Measurements from ENCODE around the gene LRMDA. TPM values are rescaled to one million over a fixed set of nuclear protein-coding genes. Genes with fewer than 3 reads are reported as not detected.

The LRMDA gene
- total RNA-seq, 2 experiments from 2014 or later = not detected

DNA sequence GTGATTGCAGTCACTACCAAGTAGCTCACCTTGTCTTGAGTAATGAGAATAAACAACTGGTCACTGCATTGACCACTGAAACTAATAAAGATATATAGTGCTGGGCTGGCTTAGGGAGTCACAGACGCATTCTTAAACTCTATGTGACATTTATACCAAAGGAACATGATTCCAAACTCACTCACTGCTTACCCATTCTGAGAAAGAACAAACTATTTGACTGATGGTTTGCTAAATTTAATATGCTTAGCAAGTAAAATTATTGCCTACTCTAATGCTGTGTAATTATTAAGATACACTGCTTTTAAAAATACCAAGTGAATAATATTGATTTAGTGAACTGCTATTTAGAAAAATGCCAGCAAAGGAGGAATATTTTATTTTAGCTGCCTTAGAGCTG lies 191.1 kb downstream of the LRMDA start:
- POLR2A ChIA-PET = no interaction called here

DNA sequence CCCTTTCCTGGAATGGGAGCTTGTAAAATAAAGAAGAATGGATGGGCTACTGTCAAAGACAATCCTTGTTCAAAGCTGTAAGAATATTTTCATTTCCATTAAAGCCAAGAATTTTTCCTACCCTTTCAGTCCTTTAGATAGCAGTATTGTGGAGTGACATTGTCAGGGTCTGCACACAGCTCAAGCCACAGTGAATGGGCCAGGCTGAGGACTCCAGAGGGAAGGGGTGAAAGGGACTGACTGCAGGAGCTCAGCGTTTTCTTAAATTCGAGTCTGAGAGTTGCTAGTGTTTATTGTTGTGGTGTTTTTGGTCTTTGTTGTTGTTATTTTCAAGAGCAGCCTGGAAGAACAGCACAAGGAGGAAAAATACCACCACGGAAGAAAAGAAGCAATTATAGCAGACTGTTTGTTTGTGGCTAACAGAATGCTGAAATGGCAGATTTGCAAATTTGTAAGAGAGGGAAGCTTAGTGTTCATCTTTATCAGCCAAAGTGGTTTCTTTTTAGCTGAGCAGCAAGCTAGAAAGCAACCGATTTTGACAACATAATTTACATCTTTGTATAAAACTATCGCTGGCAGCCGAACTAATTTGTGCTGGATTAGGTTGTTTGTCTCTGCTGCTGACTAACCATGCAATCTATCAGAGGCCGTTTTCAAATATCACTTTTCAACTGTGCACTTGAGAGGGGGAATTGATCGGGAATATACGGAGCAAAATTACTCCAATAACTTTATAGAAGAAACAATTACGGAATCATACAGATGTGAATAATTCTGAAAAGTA lies 192.1 kb downstream of the LRMDA start:
- CTCF ChIA-PET = no interaction called here
- POLR2A ChIA-PET = no interaction called here

More for the DNA sequence above, 191.1 kb downstream of the LRMDA start:
- CTCF ChIA-PET = no interaction called here

DNA sequence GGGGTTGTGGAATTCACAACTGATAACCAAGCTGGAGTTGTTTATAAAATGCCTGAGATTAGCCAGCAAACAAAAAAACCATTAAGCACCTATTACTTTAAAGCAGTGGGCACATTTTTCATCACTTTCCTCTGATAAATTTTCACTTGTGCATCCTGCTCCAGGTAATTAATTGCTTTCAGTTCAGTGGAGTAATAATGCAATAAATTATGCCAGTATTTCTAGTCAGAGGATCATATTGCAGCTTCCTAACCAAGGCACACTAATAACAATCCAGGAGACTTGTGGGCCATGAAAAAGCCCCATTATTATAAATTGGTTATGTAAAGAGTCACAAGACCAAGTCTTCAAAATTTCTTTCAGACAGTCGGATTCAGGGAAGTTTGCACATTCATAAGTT lies 193.2 kb downstream of the LRMDA start:
- ChIA-PET POLR2A (no interaction called here), CTCF (no interaction called here)

DNA sequence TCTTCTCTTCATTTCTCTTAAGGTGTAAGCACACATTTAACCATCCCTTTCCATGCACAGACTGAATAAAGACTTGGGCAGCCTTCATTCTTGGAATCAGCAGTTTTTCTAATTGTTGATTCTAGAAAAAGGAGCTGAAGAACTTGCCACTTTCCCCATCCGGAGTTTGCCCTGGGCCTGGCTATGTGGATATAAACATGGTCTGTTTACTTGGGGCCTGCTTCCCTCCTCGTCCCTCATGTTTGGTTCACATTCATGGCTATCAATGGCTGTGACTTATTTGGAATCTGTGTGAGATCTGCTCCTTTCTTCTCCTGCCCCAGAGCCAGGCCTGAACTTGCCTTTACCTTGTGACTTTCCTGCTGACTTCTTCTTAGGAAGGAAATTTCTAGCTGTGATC lies 199.3 kb downstream of the LRMDA start:
- POLR2A ChIA-PET = no interaction called here

DNA sequence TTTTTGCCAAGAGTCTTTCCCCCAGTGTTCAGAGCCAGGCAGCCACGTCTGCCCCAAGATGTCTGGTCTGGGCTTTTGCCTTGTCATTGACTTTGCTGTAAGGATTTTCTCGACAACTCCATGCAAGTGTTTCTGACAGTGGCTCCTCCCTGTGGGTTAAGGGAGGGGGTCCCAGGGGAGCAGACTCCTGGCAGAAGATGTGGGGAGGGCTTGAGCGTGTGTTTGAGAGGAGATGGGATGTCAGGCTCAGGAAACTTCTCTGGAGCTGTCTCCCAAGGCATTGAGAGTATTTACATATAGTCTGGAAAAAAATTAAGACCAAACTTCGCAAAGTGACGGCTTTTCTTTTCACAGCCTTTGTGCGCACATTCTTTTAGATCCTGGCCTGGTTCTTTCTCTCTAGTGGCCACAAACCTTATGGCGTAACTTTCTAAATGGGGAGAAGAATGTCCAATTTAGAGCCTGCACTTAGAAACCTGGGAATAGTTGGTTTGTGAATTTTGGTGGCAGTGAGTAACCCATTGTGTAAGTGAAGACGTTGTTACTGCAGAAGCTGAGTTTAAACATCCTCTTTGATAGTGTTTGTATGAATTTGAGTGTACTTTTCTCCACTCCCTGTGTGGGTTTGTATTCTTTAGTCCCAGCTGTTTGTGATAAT lies 201.5 kb downstream of the LRMDA start:
- ChIA-PET POLR2A (no interaction called here), CTCF (no interaction called here)

More for the DNA sequence above, 199.3 kb downstream of the LRMDA start:
- CTCF ChIA-PET = no interaction called here

DNA sequence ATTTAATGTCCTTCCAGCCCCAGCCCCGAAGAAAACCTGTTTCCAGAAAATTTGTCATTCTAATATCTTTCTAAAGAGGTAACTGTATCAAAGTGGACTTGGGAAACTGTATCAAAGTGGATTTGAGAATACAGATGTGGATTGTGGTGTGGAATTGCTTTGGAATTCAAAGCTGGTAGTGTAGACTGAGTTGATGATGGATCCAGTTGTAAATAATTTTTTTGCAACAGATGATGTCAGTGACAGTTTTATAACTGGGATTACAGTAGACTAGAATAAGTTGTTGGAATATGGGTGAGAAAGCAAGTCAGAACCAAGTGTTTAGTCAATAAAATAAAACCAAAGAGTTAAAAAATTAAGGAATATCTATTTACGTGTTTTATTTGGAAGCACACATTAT lies 202.1 kb downstream of the LRMDA start:
- ChIA-PET POLR2A (no interaction called here), CTCF (no interaction called here)

DNA sequence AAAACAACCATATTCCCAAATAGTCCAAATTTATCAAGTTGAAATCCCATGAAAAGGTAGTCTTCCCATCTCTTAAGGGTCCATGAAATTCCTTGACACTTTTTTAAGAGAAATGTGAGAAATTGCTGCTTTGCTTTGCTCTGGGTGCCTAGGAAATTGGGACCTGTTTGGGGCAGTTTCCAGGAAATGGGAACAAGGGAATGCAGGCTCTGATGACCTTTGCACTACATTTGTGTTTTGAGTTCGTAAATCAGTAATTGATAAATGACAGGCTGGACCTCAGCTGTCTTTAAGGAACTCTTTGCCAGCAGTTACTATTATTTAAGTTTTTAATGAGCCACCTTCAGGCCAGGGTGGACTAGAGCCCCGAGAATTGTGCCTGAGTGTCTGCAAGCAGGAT lies 203.5 kb downstream of the LRMDA start:
- ChIA-PET CTCF (no interaction called here), POLR2A (no interaction called here)

DNA sequence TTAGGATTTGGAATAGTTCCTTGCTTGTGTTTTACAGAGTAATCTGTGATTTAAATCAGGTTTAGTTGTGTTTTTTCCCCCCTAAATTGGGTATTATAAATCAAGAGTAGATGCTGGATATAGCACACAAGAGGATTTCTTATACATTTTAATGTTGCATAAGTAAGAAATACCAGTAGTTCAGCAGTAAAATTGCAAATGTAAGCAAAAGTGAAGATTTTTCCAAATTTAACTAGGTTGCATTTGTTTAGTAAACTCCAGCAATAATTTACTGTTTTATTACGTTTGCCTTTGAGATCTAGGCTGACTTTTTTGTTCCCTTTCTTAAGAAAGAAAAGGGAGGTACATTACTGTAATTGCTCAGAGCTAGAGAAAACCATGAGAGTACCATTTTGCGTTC lies 207.3 kb downstream of the LRMDA start:
- ChIA-PET POLR2A (no interaction called here), CTCF (no interaction called here)

DNA sequence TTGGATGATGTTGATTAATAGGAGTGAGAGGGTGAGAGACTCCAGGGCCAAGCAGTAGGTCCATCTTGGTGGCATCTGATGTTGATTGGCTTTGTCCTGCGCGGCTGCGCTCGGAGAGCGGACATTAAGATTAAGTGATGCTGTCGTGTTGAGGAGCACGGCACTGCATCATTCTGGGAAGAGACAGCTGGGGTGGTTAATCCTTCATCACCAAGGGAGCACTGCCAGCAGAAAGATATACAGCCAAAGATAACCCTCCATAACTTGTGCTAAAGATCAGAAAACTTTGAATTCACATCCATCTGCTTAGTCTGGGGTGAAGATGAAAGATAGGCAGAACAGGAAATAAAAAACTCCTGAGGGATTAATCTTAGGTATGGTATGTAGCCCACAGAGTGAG lies 208.3 kb downstream of the LRMDA start:
- ChIA-PET CTCF (no interaction called here), POLR2A (no interaction called here)

DNA sequence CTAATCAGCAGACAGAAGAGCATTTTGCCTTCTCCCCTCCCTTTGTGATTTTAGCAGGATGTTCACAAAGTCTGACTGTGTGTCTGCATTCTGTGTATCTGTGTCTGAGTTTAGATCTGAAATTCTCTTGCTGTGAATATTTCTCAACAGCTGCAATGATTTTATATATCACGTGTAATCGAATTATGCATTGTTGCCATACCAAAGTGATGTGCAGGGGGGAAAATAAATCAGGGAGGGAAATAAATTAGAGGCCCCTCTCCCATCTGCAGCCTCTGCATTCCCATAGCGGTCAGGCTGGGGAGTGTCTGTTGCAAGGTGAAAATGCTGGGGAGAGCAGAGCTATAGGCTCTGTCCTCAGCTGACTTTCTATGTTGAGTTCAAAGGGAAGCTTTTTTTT lies 209.0 kb downstream of the LRMDA start:
- ChIA-PET CTCF (no interaction called here), POLR2A (no interaction called here)

DNA sequence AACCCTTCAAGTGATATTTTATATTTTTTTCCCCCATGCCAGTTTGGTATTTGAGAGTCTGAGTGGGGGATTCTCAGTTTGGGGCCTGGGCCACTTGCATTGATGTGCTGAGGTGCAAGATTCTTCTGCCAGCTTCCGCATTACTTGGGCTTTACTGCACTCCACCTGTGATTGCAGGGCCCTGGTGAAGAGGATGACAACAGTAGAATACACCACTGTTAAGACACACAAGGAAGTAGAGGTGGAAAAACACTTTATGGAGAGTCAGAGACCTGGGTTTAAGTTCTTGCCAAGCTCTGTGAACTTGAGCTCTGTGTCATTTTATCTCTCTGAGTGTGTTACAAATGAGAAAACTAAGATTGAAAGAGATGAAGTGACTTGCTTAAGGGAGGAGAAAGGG lies 209.4 kb downstream of the LRMDA start:
- POLR2A ChIA-PET = no interaction called here

DNA sequence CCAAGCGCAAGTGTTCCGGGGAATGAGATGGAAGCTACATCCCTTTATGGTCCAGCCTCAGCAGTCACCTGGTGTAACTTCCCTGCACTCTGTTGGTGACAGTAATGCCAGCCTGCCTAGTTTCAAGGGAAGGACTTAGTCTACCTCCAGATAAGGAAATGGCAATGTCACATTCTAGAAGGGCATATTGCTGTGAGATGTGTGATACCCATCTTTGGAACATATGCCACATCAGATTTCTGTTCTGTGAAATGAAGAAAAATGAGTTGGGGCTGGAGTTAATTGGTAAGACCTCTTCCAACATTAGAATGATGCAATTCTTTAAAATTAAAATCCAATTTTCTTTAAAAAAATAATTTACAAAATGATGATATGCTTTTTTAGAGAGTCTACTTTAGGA lies 212.0 kb downstream of the LRMDA start:
- POLR2A ChIA-PET = no interaction called here
- CTCF ChIA-PET = no interaction called here

More for the DNA sequence above, 209.4 kb downstream of the LRMDA start:
- CTCF ChIA-PET = no interaction called here

DNA sequence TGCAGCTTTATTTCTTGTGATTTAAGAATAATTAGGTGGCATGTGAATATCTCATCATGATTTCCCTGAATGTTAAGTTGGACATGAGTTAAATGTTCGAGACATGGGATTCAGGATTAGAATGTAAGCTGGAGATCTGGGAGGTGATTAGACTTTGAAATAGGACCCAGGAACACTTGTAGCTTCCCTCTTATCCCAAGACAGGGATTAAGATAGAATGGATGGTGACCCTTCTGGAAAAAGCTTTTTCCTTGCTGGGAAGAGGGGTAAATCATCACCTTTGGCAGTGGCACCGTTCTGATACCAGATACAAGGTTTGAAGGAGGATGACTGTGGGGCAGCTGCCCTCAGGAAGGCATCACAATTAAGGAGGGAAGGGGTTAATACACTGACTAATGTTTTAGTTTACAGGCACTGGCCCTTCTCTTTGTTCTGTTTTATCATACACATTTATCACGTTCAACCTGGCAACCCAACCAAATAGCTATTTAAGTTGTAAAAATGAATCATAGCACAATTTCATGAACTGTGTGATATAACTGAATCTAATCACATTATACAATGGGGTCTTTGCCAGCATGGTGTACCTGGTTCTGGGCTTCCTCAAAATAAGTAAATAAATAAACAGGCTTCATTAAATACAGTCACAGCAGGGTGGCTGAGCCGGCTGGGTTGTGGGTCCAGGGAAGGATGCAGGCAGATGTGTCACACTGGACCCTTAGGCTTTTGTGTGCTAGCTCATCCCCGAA lies 212.7 kb downstream of the LRMDA start:
- ChIA-PET CTCF (no interaction called here), POLR2A (no interaction called here)

DNA sequence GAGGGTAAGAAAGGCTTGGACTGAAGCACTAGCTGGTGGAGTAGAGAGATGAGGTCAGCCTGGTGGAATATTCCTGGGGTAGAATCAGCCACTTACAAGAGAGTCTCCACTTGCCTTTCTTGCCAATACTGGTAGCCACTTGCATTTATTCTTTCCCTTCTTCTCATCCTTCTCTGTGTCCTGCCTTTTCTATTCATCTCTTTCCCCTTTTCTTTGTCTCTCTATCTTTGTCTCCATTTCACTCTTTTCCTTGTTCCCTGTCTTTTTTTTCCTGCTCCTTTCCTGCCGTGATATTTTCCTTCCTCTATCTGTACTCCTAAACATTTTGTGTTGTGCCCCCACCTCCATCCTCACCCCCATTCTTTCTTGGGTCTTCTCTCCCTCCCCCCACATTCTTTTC lies 214.3 kb downstream of the LRMDA start:
- ChIA-PET CTCF (no interaction called here), POLR2A (no interaction called here)

DNA sequence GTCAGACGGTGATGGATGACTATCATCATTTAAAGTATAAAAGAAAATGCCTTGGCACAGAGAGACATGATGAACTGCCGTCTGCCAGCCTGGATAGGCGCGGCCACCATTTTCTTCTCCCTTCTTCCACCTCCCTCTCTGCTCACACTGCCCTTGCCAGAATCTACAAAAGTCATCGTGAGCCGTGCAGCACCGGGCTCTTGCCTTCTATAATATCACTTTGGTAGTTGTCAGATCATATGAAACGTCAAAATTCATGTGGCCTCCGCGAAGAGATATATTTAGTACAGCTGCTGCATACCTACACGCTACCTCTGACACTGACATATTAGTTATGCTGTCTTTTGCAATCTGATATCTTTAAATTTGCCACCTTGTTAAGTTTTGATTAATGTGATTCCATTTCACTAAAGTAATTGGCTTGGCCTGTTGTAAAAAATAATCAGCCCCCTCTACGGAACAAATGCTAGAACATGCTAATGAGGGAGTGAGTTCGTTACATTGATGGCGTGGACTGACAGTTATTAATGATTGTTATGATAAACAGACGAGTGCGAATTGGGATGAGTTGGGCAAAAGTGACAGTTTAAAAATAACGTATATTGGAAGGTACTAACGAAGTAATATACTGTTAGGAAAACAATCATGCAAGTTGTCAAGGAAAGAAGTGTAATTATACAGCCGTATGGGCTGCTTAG lies 214.9 kb downstream of the LRMDA start:
- POLR2A ChIA-PET = no interaction called here
- CTCF ChIA-PET = no interaction called here

DNA sequence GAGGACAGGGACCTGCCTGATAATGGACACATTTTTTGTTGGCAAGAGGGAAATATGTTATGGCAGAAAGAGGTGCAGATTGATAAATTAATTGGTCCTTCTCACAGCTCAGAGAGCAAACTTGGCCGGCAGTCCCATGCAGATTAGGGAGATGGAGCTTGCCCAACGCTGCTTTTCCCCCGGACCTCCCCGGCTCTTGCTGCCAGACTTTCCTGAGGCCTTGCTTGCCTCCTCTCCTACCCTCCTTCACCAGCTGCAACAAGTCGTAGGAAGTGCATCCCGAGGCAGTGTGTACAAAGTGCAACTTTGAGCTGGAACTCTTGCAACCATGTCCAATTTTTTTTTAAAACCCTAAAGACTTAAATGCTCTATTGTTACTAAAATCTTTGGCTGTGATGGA lies 215.5 kb downstream of the LRMDA start:
- CTCF ChIA-PET = no interaction called here
- POLR2A ChIA-PET = no interaction called here

DNA sequence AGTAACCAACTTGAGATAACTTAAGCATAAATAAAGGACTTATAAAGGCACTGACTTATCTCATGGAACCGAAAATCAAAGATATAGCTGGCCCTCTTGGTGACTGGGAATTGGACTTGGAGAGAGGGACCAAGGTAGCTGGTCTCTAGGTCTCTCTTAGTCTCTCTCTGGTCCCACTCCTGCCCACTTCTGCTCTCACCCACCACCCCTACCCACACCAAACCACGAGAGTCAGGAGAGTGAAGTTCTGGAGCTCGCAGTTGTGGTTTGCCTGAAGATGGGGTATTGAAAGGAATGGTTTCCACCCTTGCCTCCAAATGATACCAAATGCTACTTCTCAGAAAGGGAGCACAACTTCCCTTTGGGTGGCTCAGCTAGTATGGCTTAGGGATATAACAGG lies 216.3 kb downstream of the LRMDA start:
- ChIA-PET CTCF (no interaction called here), POLR2A (no interaction called here)

DNA sequence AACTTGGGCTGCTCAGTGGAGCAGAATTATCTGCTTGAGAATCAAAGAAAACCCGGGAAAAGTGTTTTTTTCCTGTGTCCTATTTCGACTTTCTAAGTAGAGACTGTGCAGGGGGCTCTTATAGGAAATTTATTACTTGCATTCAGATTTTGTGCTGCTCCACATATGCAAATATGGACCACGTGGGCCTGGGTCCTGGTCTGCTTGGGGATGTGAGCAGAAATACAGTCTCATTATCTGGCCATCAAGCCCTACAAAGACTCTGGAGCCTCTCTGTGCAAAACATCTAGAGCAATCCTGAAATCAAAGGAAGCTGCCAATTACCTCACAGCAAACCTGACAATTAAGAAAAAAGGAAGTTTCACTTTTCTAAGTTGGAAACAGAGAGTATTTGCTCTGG lies 216.9 kb downstream of the LRMDA start:
- POLR2A ChIA-PET = no interaction called here

DNA sequence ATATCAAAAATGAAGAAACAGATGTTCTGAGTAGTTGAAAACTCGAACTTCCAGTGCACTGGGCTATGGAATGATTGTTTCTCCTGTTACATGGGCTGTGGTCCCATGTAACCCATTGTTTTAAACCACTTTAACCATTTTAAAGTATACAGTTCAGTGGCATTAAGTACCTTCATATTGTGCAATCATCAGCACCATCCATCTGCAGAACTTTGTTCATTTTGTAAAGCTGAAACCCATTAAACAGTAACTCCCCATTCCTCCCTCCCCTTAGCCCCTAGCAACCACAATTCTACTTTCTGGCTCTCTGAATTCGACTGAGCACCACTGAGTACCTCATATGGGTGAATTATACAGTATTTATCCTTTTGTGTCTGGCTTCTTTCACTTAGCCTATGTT lies 217.4 kb downstream of the LRMDA start:
- ChIA-PET CTCF (no interaction called here), POLR2A (no interaction called here)

More for the DNA sequence above, 216.9 kb downstream of the LRMDA start:
- CTCF ChIA-PET = no interaction called here

DNA sequence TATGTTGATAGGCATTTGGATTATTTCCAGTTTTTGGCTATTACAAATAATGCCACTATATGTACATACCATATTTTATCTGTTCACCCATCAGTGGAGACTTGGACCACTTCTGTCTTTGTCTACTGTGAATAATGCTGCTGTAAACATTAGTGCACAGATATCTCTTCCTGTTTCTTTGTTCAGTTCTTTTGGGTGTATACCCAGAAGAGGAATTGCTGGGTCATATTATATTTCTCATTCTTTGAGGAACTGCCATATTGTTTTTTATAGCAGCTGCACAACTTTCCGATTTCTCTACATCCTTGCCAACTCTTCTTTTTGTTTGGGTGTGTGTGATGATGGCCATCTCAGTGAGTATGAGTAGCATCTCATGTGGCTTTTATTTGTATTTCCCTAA lies 218.0 kb downstream of the LRMDA start:
- ChIA-PET CTCF (no interaction called here), POLR2A (no interaction called here)

DNA sequence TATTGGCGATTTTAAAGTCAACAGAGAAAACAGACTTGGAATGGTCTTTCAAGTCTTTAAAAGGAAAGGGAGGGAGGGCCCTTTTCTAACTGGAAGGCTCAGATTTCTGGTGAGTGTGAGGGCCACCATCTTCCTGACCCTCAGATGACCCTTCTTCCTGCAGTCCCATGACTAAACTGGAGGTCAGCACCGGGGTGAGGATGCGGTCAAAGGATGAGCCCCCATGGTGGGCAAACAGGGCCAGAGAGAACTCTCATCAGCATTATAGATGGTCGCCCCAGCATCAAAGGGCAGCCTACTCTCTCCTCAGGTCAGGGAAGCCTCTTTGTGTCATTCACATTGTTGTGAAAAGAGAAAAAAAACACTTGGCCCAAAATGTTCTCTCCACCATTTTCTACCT lies 219.2 kb downstream of the LRMDA start:
- POLR2A ChIA-PET = no interaction called here
- CTCF ChIA-PET = no interaction called here
